Gastroesophageal sphincter (tissue), 4 donors: ENCODE data around the gene MRPL19. TPM values are rescaled to one million over a fixed set of nuclear protein-coding genes. Genes with fewer than 3 reads are reported as not detected.
"Not testable (repeated sequence)": the region's sequence is repeated elsewhere in the genome, so short reads cannot be mapped to it uniquely, and the experiment has no call there.

Source experiments
- ATAC-seq: fragments of 150-250 bp; one replicate; pipeline ENCODE4 v1.9.1; 2016; ENCODE audit warnings: mild to moderate bottlenecking, moderate library complexity
- H3K27ac ChIP-seq, 4 donors: fragments of 200-600 bp; sonication (generic) in 3 of 4; 1 replicate in 3 of 4; 2 replicates in 1 of 4; pipeline ENCODE4 v1.5.1; 2016 to 2019
- H3K27me3 ChIP-seq: fragments of 200-600 bp; sonication (generic); one replicate; pipeline ENCODE4 v1.5.1; 2019
- H3K36me3 ChIP-seq, 2 donors: fragments of 200-600 bp; sonication (generic); one replicate each; pipeline ENCODE4 v1.5.1; 2019; ENCODE audit warnings: control low read depth in 1 of 2
- H3K4me1 ChIP-seq, 3 donors: fragments of 200-600 bp; sonication (generic); 1 replicate in 2 of 3; 2 replicates in 1 of 3; pipeline ENCODE4 v1.5.1; 2016 to 2019; ENCODE audit warnings: control low read depth in 2 of 3
- H3K4me3 ChIP-seq, 2 donors: fragments of 200-600 bp; sonication (generic); one replicate each; pipeline ENCODE4 v1.5.1; 2019; ENCODE audit warnings: mild to moderate bottlenecking in 1 of 2, moderate library complexity in 1 of 2
- H3K9me3 ChIP-seq, 3 donors: fragments of 200-600 bp; sonication (generic); one replicate each; pipeline ENCODE4 v1.5.1; 2017 to 2019; ENCODE audit warnings: control low read depth in 2 of 3
- CTCF ChIP-seq, 4 experiments: fragments of 200-600 bp in 2 of 4; fragments of 450-650 bp in 2 of 4; sonication (generic) in 1 of 4; IDR thresholded peaks; one replicate each; pipeline ENCODE4 v1.5.1; 2017 to 2019; ENCODE audit warnings: antibody characterized with exemption in 4 of 4, mild to moderate bottlenecking in 2 of 4, moderate library complexity in 2 of 4
- EP300 ChIP-seq: sonication (generic); formaldehyde crosslinking; IDR thresholded peaks from one replicate; pipeline ENCODE4 v1.6.1; 2017; ENCODE audit warnings: antibody characterized with exemption, mild to moderate bottlenecking
- POLR2A ChIP-seq, 2 donors: fragments of 450-650 bp; IDR thresholded peaks; one replicate each; pipeline ENCODE4 v1.6.1; 2017; ENCODE audit warnings: antibody characterized with exemption in 2 of 2, mild to moderate bottlenecking in 2 of 2, moderate library complexity in 1 of 2
- POLR2AphosphoS5 ChIP-seq: sonication (generic); formaldehyde crosslinking; IDR thresholded peaks from one replicate; pipeline ENCODE4 v1.6.1; 2017; ENCODE audit warnings: antibody characterized with exemption
- WGBS, 2 donors: methylation state at CpG; one replicate each; pipeline ENCODE4 v1.1.5; 2018; ENCODE audit warnings: low coverage in 1 of 2; 5-methylcytosine and 5-hydroxymethylcytosine counted together
- total RNA-seq, 4 donors: library from RNA; depleted of rRNA; stranded (reverse); fragments of >200 nt; gene quantifications; one replicate each; pipeline ENCODE4 v1.1.0, GENCODE V29; 2016

Gene MRPL19
- total RNA-seq, 4 donors from 2014 or later = 33.4 to 54.5 (median 50.5) TPM

- no peaks in the 10 kb centered on the region for H3K9me3 ChIP-seq
- WGBS, 2 donors = 0% methylated on average over 2 to 6 of the region's 12 CpGs
- ATAC-seq = no peak
These were observed 63.6 kb downstream of the MRPL19 start for GRCh38 chr2:75710220-75710576.

GRCh38 chr2:75710577-75711253 lies 64.1 kb downstream of the MRPL19 start, which contains the start of gene GCFC2:
TSS of gene GCFC2 (minus strand) at chr2:75710915. CDS start at chr2:75710855, 60 bp downstream.
- no peaks in the 10 kb centered on the region for H3K27me3 ChIP-seq
- peak within 1 kb of the TSS; percentile 81 to 91 (median 88) for H3K27ac ChIP-seq
- H3K4me1 ChIP-seq = peaks cover 0 to 16% (median 9%) of the 10 kb centered on the region in 3 donors
- peak; percentile 96 for ATAC-seq
- peaks cover 0 to 6% of the 10 kb centered on the region in 2 donors for H3K36me3 ChIP-seq
- H3K4me3 ChIP-seq = peak within 1 kb of the TSS; percentile 59 to 95
- TF ChIP-seq EP300 = no peak
- peak in 3 of 4 experiments; percentile 37 to 69 (median 39) for TF ChIP-seq CTCF (IDR thresholded peaks at IDR 0.05)
- TF ChIP-seq POLR2AphosphoS5 = peak; percentile 40
- peak; percentile 27 to 60 for TF ChIP-seq POLR2A (IDR thresholded peaks at IDR 0.05)
- H3K9me3 ChIP-seq = no peaks in the 10 kb centered on the region
- 0% methylated on average over 1 to 2 of the region's 66 CpGs for WGBS, 2 donors

More at GRCh38 chr2:75710220-75710576, 63.6 kb downstream of the MRPL19 start:
- Histone ChIP-seq H3K4me1 (peaks cover 0 to 16% (median 9%) of the 10 kb centered on the region in 3 donors), H3K4me3 (peak overlapping the region; percentile 59 to 95), H3K27me3 (no peaks in the 10 kb centered on the region), H3K27ac (peak overlapping the region; percentile 81 to 91 (median 88)), H3K36me3 (peaks cover 0 to 11% of the 10 kb centered on the region in 2 donors)
- TF ChIP-seq CTCF (IDR thresholded peaks at IDR 0.05) (no peak), POLR2AphosphoS5 (no peak), EP300 (no peak), POLR2A (IDR thresholded peaks at IDR 0.05) (no peak)

GRCh38 chr2:75711590-75711989 lies 65.0 kb downstream of the MRPL19 start:
- not testable (repeated sequence) for H3K4me3 ChIP-seq, H3K36me3 ChIP-seq, H3K27me3 ChIP-seq, H3K9me3 ChIP-seq, ATAC-seq
- H3K4me1 ChIP-seq = peaks cover 0 to 16% (median 9%) of the 10 kb centered on the region in 3 donors
- peak overlapping the region in 1 of 4 donors; percentile 85 for H3K27ac ChIP-seq
- 83% methylated on average over 1 of the region's 31 CpGs; no CpG with 5 or more reads in 1 of the 2 donors for WGBS, 2 donors

GRCh38 chr2:75716406-75716805 lies 69.8 kb downstream of the MRPL19 start:
- 31 to 57% methylated on average over 3 of the region's 3 CpGs for whole genome bisulfite sequencing, 2 donors
- no peak for ATAC-seq
- Histone ChIP-seq H3K4me1 (no peaks in the 10 kb centered on the region), H3K4me3 (no peak overlapping the region), H3K27me3 (no peaks in the 10 kb centered on the region), H3K36me3 (no peaks in the 10 kb centered on the region), H3K9me3 (no peaks in the 10 kb centered on the region), H3K27ac (no peak overlapping the region)
- TF ChIP-seq POLR2AphosphoS5 = no peak
- TF ChIP-seq EP300 = no peak
- no peak for TF ChIP-seq CTCF (IDR thresholded peaks at IDR 0.05)
- TF ChIP-seq POLR2A (IDR thresholded peaks at IDR 0.05) = no peak

- WGBS, 2 donors = 78 to 81% methylated on average over 1 of the region's 1 CpG
- H3K9me3 ChIP-seq = no peaks in the 10 kb centered on the region
- H3K4me3 ChIP-seq = no peak overlapping the region
- ATAC-seq = no peak
- no peak for TF ChIP-seq POLR2AphosphoS5
- TF ChIP-seq CTCF (IDR thresholded peaks at IDR 0.05) = no peak
- no peak for TF ChIP-seq EP300
- no peak for TF ChIP-seq POLR2A (IDR thresholded peaks at IDR 0.05)
- H3K36me3 ChIP-seq = no peaks in the 10 kb centered on the region
- no peak overlapping the region for H3K27ac ChIP-seq
- H3K4me1 ChIP-seq = no peaks in the 10 kb centered on the region
- peaks cover 18% of the 10 kb centered on the region for H3K27me3 ChIP-seq
These were observed 73.0 kb downstream of the MRPL19 start for GRCh38 chr2:75719616-75720015.
